Body of pancreas (tissue), 4 donors: ENCODE measurements around the gene CCDC87. TPM values are rescaled to one million over a fixed set of nuclear protein-coding genes. Genes with fewer than 3 reads are reported as not detected.
"Not testable (repeated sequence)": the region's sequence is repeated elsewhere in the genome, so short reads cannot be mapped to it uniquely, and the experiment has no call there.

ENCODE experiments used
- ATAC-seq: fragments of 150-250 bp; one replicate; pipeline ENCODE4 v1.9.1; 2016
- DNase-seq, 4 donors: peaks; one replicate each; pipeline ENCODE4 v3.0.0-alpha.2; 2019
- H3K27ac ChIP-seq, 4 donors: fragments of 200-600 bp; sonication (generic); 1 replicate in 3 of 4; 2 replicates in 1 of 4; pipeline versions ENCODE4 v1.5.1 to v1.6.1; 2016 to 2019; ENCODE audit warnings: mild to moderate bottlenecking in 1 of 4, mixed read lengths in 1 of 4, moderate library complexity in 1 of 4
- H3K27me3 ChIP-seq, 2 donors: fragments of 200-600 bp; sonication (generic); one replicate each; pipeline ENCODE4 v1.6.0; 2016; ENCODE audit warnings: mild to moderate bottlenecking in 1 of 2
- H3K36me3 ChIP-seq, 2 donors: fragments of 200-600 bp; sonication (generic); replicated peaks in 1 of 2; 2 replicates each; pipeline ENCODE4 v1.5.1; 2016; ENCODE audit warnings: low read depth in 2 of 2; ENCODE audit not compliant: insufficient read depth in 1 of 2
- H3K4me1 ChIP-seq: fragments of 200-600 bp; sonication (generic); one replicate; pipeline ENCODE4 v1.6.0; 2016
- H3K4me3 ChIP-seq, 2 donors: fragments of 200-600 bp; sonication (generic); 1 replicate in 1 of 2; 2 replicates in 1 of 2; pipeline ENCODE4 v1.5.1; 2016 to 2019
- H3K9me3 ChIP-seq, 3 donors: fragments of 200-600 bp; sonication (generic); 1 replicate in 2 of 3; 2 replicates in 1 of 3; pipeline ENCODE4 v1.5.1; 2016
- CTCF ChIP-seq, 7 experiments: fragments of 450-650 bp in 4 of 7; fragments of 200-600 bp in 3 of 7; sonication (generic) in 3 of 7; IDR thresholded peaks; one replicate each; pipeline ENCODE4 v1.5.1; 2016 to 2019; ENCODE audit warnings: antibody characterized with exemption in 7 of 7
- POLR2A ChIP-seq, 3 donors: fragments of 450-650 bp; IDR thresholded peaks; one replicate each; pipeline ENCODE4 v1.6.1; 2016; ENCODE audit warnings: antibody characterized with exemption in 3 of 3, mild to moderate bottlenecking in 2 of 3
- WGBS, 2 donors: methylation state at CpG; one replicate each; pipeline ENCODE4 v1.1.5; 2017; 5-methylcytosine and 5-hydroxymethylcytosine counted together
- intact Hi-C: fragments of 100-400 bp; cut with DNase I; formaldehyde crosslinking; loops from one replicate; pipeline ENCODE4 v1.15.1; 2023
- total RNA-seq, 2 donors: library from RNA; depleted of rRNA; stranded (reverse); fragments of >200 nt; gene quantifications; one replicate each; pipeline ENCODE4 v1.1.0, GENCODE V29; 2016

CCDC87 gene, protein sequence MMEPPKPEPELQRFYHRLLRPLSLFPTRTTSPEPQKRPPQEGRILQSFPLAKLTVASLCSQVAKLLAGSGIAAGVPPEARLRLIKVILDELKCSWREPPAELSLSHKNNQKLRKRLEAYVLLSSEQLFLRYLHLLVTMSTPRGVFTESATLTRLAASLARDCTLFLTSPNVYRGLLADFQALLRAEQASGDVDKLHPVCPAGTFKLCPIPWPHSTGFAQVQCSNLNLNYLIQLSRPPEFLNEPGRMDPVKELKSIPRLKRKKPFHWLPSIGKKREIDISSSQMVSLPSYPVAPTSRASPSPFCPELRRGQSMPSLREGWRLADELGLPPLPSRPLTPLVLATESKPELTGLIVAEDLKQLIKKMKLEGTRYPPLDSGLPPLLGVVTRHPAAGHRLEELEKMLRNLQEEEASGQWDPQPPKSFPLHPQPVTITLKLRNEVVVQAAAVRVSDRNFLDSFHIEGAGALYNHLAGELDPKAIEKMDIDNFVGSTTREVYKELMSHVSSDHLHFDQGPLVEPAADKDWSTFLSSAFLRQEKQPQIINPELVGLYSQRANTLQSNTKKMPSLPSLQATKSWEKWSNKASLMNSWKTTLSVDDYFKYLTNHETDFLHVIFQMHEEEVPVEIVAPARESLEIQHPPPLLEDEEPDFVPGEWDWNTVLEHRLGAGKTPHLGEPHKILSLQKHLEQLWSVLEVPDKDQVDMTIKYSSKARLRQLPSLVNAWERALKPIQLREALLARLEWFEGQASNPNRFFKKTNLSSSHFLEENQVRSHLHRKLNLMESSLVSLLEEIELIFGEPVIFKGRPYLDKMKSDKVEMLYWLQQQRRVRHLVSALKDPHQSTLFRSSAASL
- under 1 TPM in 1 of 2 donors, not detected in 1; under 0.01 TPM for total RNA-seq

- ATAC-seq (peak; percentile 98), DNase-seq (peak; percentile 99 to 100 (median 100))
- intact Hi-C loops = no loop called here
- Histone ChIP-seq H3K9me3 (no peaks in the 10 kb centered on the region), H3K4me1 (peaks cover 32% of the 10 kb centered on the region), H3K36me3 (no peaks in the 10 kb centered on the region), H3K4me3 (peak within 1 kb of the TSS; percentile 9 to 40), H3K27me3 (no peaks in the 10 kb centered on the region), H3K27ac (peak within 1 kb of the TSS; percentile 54 to 84 (median 71))
- WGBS, 2 donors = 16 to 90% methylated on average over 2 to 68 of the region's 68 CpGs
- TF ChIP-seq POLR2A (IDR thresholded peaks at IDR 0.05) (peak; percentile 59 to 85 (median 81)), CTCF (IDR thresholded peaks at IDR 0.05) (peak; percentile 47 to 92 (median 66))
Measured at GRCh38 chr11:66592457-66593302, at the start of gene CCDC87, which contains the start of gene CCS. TSS of gene CCDC87 (minus strand) at chr11:66593063. CDS start at chr11:66593015, 48 bp downstream. TSS of gene CCS (plus strand) at chr11:66593185. CDS start at chr11:66593262, 77 bp downstream.

DNA sequence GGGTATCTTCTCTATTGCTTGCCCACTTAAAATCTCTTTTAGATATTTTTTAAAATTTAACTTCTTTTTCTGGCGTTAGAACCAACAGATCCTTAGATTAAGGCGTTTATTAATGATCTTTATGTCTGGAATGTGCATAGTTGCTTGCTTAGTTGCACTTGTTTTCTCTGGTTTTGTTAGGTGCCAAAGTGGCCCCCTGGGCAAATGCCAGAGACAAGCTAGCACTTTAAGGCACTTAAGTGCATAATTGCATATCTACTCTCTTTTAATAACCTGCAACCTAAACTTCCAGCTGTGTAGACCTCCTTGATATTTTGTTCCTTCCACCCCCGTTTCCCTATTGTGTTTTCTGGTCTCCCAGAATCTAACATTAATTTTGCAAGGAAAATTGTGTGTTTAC is 49.0 kb upstream of the CCDC87 start:
- Histone ChIP-seq H3K36me3 (peaks cover 0 to 10% of the 10 kb centered on the region in 2 donors), H3K9me3 (no peaks in the 10 kb centered on the region), H3K27ac (no peak overlapping the region), H3K4me3 (no peak overlapping the region), H3K27me3 (no peaks in the 10 kb centered on the region), H3K4me1 (peaks cover 79% of the 10 kb centered on the region)
- ATAC-seq (no peak), DNase-seq (no peak)
- no peak for TF ChIP-seq CTCF (IDR thresholded peaks at IDR 0.05)
- TF ChIP-seq POLR2A (IDR thresholded peaks at IDR 0.05) = no peak
- WGBS, 2 donors = 25 to 26% methylated on average over 3 of the region's 3 CpGs
- intact Hi-C loops = no loop called here

DNA sequence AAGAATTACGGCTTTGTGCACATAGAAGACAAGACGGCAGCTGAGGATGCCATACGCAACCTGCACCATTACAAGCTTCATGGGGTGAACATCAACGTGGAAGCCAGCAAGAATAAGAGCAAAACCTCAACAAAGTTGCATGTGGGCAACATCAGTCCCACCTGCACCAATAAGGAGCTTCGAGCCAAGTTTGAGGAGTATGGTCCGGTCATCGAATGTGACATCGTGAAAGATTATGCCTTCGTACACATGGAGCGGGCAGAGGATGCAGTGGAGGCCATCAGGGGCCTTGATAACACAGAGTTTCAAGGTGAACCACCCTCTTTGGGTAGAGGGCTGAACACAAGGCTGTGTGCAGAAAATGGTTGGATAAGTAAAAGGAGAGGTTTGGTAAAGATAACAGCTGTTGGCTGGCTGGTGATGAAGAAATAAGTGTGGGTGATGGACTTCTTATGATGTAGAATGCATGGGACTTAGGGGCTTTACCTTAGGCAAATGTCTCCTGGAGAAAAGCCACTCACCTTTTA is 47.0 kb upstream of the CCDC87 start:
- H3K9me3 ChIP-seq, H3K36me3 ChIP-seq, DNase-seq, ATAC-seq, H3K27ac ChIP-seq, intact Hi-C loops, H3K4me3 ChIP-seq, H3K27me3 ChIP-seq: not testable (repeated sequence)
- WGBS, 2 donors = 24 to 37% methylated on average over 10 of the region's 10 CpGs
- peaks cover 64% of the 10 kb centered on the region for H3K4me1 ChIP-seq

- no peaks in the 10 kb centered on the region for H3K36me3 ChIP-seq
- TF ChIP-seq POLR2A (IDR thresholded peaks at IDR 0.05) = no peak
- no peak for TF ChIP-seq CTCF (IDR thresholded peaks at IDR 0.05)
- ATAC-seq (no peak), DNase-seq (peak in 1 of 4 donors; percentile 35)
- intact Hi-C loops = no loop called here
- peak overlapping the region; percentile 31 to 76 for H3K4me3 ChIP-seq
- WGBS, 2 donors = 2% methylated on average over 27 of the region's 27 CpGs
- H3K9me3 ChIP-seq = no peaks in the 10 kb centered on the region
- H3K27me3 ChIP-seq = no peaks in the 10 kb centered on the region
- peaks cover 58% of the 10 kb centered on the region for H3K4me1 ChIP-seq
- H3K27ac ChIP-seq = peak overlapping the region; percentile 83 to 90 (median 86)
Measured at GRCh38 chr11:66639066-66639813, 46.4 kb upstream of the CCDC87 start.
